Activated CD8-positive, alpha-beta memory T cell treated with anti-CD3 and anti-CD28 coated beads, Interleukin-2, amount 50 U/mL, for 4 hours (primary cell): Measurements from ENCODE around the gene DCAF15.

ENCODE experiments used
- DNase-seq: peaks from one replicate; pipeline ENCODE4 v3.0.0-alpha.2; 2020

Gene DCAF15

DNA sequence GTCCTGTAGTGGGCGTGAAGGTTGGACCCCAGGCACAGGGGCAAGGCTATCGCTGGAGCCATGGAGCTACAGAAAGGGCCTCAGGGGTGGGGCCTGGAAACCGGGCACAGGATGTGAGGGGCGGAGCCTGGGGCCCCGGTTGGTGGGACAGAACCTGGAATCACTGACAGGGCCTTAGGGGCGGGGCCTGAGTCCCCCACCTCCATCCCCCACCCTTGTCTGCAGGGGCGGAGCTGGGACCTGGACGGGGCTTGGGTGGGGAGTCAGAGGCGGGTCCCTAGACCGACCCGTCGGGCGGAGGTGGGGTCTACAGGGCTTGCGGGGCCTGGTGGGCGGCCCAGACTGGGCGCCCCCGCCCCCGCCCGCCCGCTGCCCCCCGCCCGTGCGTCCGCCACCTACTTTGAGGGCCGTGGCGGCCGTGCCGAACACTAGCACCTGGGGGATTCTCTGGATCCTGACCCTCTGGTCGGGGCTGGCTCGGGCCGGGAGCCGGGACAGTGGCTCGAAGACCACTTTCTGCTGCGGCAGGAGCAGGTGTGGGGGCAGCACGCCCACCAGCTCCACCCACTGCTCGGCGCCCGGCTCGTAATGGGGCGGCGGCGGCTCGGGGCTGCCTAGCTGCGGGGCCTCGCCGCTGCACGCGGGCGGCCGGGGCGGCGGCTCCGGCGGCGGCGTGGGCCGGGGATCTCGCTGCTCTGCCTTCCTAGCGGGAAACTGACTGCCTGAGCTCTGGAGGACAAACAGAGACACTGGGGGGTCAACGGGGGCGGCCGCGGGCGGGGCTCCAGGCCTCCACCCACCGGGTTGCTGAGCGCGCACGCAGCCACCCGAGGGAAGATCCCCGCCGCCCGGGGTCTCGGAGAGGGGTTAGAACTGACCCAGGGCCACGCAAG, 26.3 kb downstream of the DCAF15 start:
- peak; percentile 43 for DNase-seq

DNA sequence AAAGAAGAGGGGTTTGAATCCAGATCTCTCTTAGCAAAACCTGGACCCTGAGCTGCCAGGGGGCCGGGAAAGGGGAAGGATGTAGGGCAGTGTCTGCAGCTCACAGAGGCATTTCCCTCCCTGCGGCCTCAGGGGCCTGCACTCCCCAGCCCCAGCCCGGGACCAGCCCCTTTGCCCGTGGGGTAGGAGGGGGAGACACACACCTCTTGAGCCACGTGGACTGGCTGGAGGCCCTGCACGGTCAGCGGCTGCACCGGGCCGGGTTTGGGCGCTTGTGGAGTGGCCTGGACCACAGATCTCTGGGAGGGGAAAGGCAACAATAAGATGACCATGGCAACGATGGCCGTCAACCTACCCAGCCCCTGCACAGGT, 26.9 kb downstream of the DCAF15 start:
- DNase-seq = no peak

- no peak for DNase-seq
These were observed 27.4 kb downstream of the DCAF15 start for GRCh38 chr19:13979686-13980085.

GRCh38 chr19:13980340-13980739, 28.0 kb downstream of the DCAF15 start:
- DNase-seq = no peak

- DNase-seq = no peak
These were observed 28.7 kb downstream of the DCAF15 start for GRCh38 chr19:13981021-13981420.

DNA sequence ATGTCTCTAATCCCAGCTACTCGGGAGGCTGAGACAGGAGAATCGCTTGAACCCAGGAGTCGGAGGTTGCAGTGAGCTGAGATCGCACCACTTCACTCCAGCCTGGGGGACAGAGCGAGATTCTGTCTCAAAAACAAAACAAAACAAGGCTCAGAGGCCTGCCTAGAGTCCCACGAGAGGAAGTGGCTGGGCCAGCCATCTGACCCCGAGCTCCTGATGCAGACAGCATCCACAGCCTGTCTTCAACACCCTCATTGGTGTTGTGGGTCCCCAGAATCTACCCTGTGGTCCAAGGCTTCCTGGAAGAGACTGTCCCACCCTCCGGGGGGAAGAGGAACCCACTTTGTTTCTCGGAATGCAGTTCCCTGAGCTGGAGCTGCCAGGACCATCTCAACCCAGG, 29.2 kb downstream of the DCAF15 start:
- DNase-seq = no peak

- DNase-seq = no peak
These were observed 29.7 kb downstream of the DCAF15 start for GRCh38 chr19:13981988-13982501.

DNA sequence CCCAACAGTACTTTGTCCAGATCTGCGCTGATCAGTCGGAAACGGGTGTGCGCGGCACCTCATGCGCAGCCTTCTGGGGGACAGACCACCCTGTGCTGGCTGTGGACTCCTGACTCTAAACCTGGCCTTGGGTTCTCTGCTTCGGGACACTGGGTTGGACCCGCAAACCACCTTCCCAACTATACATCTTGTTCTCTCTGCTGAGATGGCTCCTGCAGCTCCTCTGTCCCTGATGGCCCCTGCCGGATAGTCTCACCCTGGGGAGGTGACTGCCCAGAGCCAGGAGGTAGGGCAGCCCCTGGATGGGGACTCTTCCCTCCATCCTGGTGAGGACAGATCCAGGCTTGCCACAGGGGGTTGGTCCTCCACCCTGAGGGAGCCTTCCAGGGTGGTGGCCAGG, 30.5 kb downstream of the DCAF15 start:
- no peak for DNase-seq

- peak; percentile 35 for DNase-seq
These were observed 31.0 kb downstream of the DCAF15 start for GRCh38 chr19:13983213-13983889.

DNA sequence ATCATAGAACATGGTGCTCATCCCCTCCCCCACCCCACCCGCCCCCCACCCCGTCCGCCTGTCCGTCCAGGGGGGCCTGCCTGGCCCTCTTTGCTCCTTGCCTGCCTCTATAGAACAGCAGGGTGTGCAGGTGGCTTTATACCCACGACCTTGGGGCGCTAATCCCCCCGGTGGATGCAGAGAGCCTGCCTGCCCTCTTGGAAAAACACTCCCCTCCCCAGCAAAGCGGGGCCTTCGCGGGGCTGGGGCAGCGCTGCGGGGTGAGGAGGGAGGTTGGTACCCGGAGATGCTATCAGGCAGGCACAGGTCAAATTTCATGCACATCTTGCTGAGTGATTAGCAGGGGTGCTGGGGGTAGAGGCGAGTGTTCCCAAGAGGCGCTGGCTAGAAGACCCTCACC, 31.9 kb downstream of the DCAF15 start:
- DNase-seq = no peak

DNA sequence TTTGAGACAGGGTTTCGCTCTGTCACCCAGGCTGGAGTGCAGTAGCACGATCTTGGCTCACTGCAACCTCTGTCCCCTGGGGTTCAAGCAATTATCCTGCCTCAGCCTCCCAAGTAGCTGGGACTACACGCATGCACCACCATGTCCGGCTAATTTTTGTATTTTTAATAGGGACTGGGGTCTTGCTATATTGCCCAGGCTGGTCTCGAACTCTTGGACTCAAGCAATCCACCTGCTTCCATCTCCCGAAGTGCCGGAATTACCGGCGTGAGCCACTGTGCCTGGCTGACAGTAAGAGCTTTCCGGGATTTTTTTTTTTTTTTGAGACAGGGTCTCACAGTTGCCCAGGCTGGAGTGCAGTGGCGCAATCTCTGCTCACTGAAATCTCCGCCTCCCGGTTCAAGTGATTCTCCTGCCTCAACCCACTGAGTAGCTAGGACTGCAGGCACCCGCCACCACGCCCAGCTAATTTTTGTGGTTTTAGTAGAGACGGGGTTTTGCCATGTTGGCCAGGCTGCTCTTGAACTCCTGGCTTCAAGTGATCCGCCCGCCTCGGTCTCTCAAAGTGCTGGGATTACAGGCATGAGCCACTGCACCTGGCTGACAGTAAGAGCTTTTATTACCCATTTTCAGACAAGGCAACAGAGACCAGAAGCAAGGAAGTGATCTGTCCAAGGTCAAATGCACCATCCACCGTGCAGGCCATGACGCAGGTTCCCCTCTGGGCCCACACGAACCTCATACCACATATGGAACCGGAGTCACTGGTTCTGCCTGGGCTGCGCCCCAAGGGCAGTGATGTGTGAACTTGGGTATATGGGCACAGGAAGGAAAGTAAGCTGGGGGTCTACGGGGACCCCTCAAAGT, 32.8 kb downstream of the DCAF15 start:
- no peak for DNase-seq

- DNase-seq = no peak
These were observed 33.5 kb downstream of the DCAF15 start for GRCh38 chr19:13985771-13986347.

DNA sequence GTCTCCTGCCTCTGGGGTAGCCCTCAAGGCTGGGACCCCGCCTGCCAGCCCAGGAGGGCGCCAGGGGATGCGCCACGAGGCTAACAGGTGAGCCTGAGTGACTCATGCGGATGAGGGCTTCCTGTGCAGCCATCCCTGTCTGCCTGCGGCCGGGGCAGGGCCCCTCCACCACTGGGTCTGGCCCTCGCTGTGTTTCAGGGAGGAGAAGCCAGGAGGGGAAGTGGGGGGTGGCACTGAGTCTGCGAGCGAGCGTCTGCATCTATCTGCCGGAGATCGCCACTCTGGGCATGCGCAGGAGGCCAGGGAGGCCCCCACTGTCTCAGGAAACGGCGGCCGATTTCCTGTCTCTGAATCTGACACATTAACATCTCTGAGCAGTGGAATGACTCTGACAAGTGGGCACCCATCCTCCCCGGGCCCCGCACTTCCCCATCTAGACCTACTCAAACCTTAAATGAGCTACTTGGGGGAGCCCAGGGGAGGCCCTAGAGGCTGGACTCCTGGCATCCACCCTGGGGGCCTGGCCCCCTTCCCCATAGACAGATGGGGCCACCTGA, 34.1 kb downstream of the DCAF15 start:
- DNase-seq = peak; percentile 98

DNA sequence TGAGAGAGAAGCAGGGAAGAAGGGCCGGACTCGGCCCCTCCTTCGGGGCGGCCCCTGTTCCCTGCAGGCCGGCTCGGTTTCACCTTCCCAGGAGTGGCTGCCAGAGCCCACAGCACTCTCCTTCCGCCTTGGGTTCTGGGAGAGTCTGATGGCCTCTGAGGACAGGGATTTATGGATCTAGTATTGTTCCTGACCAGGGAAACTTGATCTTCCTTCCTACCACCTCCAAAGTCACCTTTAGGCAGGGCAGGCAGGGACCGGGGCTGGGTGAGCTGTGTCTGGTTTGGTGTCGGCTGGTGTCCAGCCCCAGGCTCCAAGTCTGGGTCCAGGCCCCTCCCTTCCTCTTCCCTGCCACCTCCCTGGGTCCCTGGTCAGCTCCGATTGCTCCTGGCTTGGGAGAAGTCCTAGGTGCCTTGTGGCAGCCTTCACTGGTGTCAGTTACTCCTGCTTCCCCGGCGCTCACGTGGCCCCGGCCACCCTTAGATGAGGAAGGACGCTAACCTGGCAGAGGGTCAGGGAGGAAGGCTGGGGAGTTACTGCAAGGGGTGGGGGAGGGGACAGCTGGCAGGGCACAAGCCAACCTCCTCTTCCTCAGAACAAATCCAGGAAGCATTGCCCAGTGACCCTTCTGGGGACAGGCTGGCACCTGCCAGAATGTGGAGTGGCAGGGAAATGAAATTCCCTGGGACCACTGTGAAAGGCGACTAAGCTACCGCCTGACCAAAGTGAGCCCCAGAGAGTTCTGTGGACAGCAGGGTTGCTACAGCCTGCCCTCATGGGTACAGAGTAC, 35.0 kb downstream of the DCAF15 start:
- no peak for DNase-seq

GRCh38 chr19:13989487-13989886, 37.2 kb downstream of the DCAF15 start:
- DNase-seq = no peak

GRCh38 chr19:13990085-13990484, 37.8 kb downstream of the DCAF15 start:
- DNase-seq = no peak

DNA sequence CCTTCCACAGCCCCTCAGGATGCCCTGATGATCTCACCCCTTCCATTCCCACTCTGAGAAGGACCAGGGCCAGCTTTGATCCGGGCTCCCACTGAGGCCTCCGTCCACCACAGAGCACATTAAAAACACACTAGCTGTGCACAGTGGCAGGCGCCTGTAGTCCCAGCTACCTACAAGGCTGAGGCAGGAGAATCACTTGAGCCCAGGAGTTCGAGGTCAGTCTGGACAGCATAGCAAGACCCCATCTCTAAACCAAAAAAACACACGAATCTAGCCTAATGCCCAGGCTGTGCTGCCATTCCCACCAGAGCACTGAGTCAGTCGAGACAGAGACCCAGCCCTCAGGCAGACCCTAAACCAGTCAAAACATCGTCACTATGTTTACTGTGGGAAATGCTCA, 39.7 kb downstream of the DCAF15 start:
- no peak for DNase-seq

DNA sequence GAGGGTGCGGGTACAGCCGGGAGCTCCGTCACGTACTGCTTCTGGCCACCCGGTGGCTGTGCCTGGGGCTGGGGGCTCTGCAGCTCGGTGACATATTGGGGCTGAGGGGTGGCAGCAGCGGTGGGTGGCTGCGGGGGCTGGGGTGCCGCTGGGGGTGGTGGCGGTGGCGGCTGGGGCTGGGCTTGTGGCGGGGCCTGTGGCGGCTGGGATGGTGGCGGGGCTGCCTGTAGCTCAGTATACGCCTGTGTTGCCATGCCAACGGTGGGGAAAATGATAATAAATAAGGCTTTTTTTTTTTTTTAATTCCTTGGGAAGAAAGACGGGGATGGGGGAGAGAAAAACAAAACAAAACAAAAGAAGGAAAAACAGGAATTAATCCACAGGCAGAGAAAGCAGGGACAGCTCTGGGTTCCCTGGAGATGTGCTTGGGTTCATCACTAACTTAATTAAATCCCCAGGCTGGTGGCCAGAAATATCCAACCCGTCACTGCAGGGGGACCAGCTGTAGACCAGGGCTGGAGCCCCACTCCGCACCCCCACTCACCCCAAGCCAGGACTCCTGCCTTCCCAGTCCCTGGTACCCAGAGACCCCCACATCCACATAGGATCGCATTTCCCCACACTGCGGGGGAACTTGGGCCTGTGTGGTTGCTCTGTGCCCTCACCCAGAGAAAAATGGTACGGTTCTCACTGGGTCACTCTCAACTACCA, 41.4 kb downstream of the DCAF15 start:
- DNase-seq = no peak

GRCh38 chr19:13995017-13995728, 42.9 kb downstream of the DCAF15 start:
- no peak for DNase-seq
